Measurements from ENCODE around the gene RAX.

RAX gene

GRCh38 chr18:59249199-59249774 lies 24.0 kb downstream of the RAX start:
- no peak for DNase-seq (ENCODE audit: low read depth in 2 of 2, low spot score in 1 of 2)

GRCh38 chr18:59246796-59247195 lies 26.5 kb downstream of the RAX start:
- DNase-seq (ENCODE audit: low read depth in 2 of 2, low spot score in 1 of 2) = no peak

DNA sequence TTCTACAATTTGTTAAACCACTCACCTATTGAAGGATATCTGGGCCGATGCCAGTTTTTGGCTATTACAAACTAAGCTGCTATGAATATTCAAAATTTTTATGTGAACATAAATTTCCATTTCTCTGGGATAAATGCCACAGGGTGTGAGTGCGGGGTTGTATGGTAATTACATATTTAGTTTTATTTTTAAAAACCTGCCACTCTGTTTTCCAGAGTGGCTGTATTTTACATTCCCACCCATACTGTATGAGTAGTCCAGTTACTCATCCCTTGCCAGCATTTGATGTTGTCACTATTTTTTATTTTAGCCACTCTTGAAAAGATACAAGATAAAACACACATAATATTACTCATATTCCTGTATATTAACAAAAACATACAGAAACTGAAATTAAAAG lies 30.3 kb downstream of the RAX start:
- no peak for DNase-seq (ENCODE audit: low read depth in 2 of 2, low spot score in 1 of 2)

- no peak for DNase-seq (ENCODE audit: low read depth in 2 of 2, low spot score in 1 of 2)
These were observed 33.6 kb downstream of the RAX start for GRCh38 chr18:59239642-59240041.

GRCh38 chr18:59238385-59238784 lies 34.9 kb downstream of the RAX start:
- DNase-seq (ENCODE audit: low read depth in 2 of 2, low spot score in 1 of 2) = no peak

GRCh38 chr18:59233017-59233410 lies 40.2 kb downstream of the RAX start:
- DNase-seq (ENCODE audit: low read depth in 2 of 2, low spot score in 1 of 2) = no peak

- no peak for DNase-seq (ENCODE audit: low read depth in 2 of 2, low spot score in 1 of 2)
These were observed 40.8 kb downstream of the RAX start for GRCh38 chr18:59232309-59233016.

GRCh38 chr18:59231877-59232276 lies 41.4 kb downstream of the RAX start:
- DNase-seq (ENCODE audit: low read depth in 2 of 2, low spot score in 1 of 2) = no peak

DNA sequence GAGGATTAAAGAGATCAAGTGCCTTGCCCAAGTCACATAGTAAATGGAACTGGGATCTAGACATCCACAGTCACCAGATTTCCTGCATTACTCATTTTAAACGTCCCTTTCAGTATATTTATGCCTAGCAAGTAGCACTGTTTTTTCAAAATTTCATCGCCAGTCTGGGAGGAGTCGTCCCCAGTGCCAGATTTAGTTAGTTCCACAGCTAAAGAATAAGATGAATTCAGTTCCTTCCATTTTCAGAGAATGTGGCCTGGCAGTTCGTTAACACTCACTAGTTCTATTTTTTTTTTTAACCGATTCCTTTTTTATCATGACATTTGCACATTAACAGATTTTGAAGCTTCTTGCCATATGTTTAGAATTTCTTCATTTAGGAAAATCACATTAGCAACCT lies 42.1 kb downstream of the RAX start:
- no peak for DNase-seq (ENCODE audit: low read depth in 2 of 2, low spot score in 1 of 2)

- DNase-seq (ENCODE audit: low read depth in 2 of 2, low spot score in 1 of 2) = no peak
These were observed 43.4 kb downstream of the RAX start for GRCh38 chr18:59229701-59230443.

DNA sequence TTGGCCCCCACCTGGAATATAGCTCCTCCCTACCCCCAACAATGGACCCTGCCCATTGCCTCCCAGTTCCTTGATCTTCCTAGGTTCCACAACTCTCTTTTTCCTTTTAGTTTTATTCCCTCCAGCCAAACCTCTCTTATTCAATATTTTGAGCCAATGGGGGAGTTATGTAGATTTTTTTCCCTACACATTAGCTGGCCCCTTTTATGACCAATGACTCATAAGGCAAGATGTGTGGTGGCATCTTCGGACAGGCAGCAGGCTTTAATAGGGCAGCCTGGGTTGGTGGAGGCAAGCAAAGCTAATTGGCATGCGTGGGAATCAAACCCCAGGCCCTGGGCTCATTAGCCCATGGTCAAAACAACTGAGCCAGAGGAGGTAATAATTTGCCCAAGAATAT lies 44.1 kb downstream of the RAX start:
- DNase-seq (ENCODE audit: low read depth in 2 of 2, low spot score in 1 of 2) = no peak

GRCh38 chr18:59228351-59228750 lies 44.9 kb downstream of the RAX start:
- no peak for DNase-seq (ENCODE audit: low read depth in 2 of 2, low spot score in 1 of 2)

GRCh38 chr18:59222341-59222740 lies 50.9 kb downstream of the RAX start:
- DNase-seq (ENCODE audit: low read depth in 2 of 2, low spot score in 1 of 2) = no peak

DNA sequence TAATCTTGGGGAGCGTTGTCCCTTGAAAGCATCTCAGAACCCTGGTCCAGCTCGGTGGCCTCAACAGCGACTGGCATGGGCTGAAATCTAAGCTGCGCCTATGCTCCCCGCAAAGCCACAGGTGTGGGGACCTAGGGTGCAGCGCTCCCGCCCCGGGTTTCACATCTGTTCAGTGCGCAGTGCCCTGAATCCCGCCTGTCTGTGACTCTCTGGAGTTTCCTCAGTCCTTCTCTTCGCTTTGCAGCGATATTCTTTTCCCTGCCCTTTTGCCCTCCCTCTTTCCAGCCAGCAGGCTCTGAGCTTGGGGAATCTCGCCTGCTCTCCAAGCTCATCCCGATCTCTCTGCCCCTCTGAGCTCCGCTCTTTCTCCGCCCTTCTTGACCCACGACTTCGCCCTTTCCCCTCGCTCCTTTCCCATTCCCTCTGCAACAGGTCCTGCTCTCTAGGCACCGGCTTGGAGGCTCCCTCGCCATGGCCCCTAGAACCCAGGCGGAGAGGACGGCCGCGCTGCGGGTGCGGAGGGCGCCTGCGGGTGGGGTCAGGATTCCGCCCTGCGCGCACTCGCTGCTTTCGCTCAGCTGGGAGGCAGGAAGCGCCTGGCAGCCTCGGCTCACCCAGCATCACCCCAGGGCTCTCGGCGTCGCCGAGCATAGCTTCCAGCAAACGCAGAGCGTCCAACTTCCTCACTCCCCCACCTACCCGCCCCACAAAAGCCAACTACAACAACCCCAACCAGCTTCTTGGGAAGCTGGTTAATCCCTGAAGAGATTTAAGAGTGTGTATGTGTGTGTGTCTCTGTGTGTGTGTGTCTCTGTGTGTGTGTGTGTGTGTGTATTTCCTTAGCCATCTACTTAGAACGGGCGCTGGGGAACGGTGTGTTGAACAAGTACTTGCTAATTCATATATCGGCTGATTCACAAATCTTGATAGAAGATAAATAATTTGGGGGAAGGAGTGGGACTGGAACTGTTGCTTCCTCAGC lies 52.2 kb downstream of the RAX start:
- no peak for DNase-seq (ENCODE audit: low read depth in 2 of 2, low spot score in 1 of 2)

GRCh38 chr18:59220164-59220783 lies 53.0 kb downstream of the RAX start:
- DNase-seq (ENCODE audit: low read depth in 2 of 2, low spot score in 1 of 2) = no peak

GRCh38 chr18:59219672-59220163 lies 53.5 kb downstream of the RAX start, which contains the start of gene GRP:
Gene GRP, plus strand, starts transcription at chr18:59220158. Its CDS starts 108 bp downstream, at chr18:59220266.
- DNase-seq (ENCODE audit: low read depth in 2 of 2, low spot score in 1 of 2) = no peak

- no peak for DNase-seq (ENCODE audit: low read depth in 2 of 2, low spot score in 1 of 2)
These were observed 55.2 kb downstream of the RAX start for GRCh38 chr18:59218018-59218417.
